ENCODE data around the gene PLA2G2F. TPM values are rescaled to one million over a fixed set of nuclear protein-coding genes. Genes with fewer than 3 reads are reported as not detected.

The PLA2G2F gene
- total and polyA plus RNA-seq, 9 of the 15 experiments (the other 6 are each of a cell fraction or from before 2014, with no cell fraction given), result not detected

DNA sequence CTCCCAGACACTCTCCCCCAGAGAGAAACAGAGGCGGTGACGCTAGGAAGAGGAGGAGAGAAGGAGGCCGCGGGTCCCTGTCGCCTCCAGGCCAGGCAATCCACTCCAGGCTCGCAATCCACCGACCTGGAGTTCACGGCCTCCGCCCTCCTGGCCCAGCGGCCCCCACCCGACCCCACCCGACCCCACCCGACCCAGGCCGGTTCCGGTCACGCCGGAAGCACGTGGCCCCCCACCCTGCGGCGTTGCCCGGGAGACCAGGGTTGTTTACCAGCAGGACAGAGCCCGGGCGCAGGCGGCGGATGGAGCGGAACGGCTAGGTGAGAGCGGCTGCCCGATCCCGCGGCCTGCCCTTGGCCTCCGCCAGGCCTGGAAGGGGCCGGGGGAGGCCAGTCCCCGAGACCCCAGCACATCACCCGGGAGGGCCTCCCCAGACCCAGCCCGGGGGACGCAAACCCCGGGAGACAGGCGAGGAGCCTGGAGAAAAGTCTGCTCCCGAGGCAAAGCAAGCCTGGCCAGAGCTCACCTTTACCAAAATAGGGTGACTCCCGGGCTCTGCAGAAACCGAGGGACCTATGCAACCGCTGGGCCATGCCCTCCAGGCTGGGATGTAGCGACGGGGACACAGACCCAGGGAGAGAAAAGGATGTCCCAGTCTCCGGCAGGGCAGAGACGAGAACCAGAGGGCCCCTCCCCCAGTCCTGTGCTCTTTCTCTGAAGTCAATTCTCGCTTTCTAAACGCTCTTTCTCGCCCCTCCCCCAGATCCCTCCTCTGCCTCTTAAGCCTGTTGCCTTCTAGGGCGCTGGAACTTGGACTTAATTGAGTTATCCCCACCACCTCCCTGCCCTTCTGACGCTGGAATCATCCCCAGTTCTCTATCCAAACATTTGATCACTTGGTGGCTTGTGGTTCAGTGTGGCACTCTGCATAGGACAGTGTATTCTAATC, 47.0 kb downstream of the PLA2G2F start, which contains the start of the genes PLA2G2C and UBXN10 (continued):
- no peak; the same call in none of the 2 replicates for TF ChIP-seq ZNF175 (CRISPR knock-in tag; IDR thresholded peaks at IDR 0.05; ENCODE audit: low read depth)
- no peak; the same call in 1 of the 2 replicates for TF ChIP-seq EP400 (IDR thresholded peaks at IDR 0.05)
- no peak for TF ChIP-seq CCAR2 (IDR thresholded peaks at IDR 0.05; ENCODE audit: low read depth, low read length)
- TF ChIP-seq ARID2 (IDR thresholded peaks at IDR 0.05), result no peak
- no peak for TF ChIP-seq SNRNP70 (optimal IDR thresholded peaks at IDR 0.05; ENCODE audit: low read depth, low read length)
- no peak for TF ChIP-seq JUNB (CRISPR knock-in tag; conservative IDR thresholded peaks at IDR 0.05)
- TF ChIP-seq ZNF551 (CRISPR knock-in tag; IDR thresholded peaks at IDR 0.05), result no peak
- TF ChIP-seq ETS2 (tag; IDR thresholded peaks at IDR 0.05; ENCODE audit: borderline replicate concordance, poor library complexity, severe bottlenecking), result no peak
- TF ChIP-seq HLTF (IDR thresholded peaks at IDR 0.05), result no peak
- no peak for TF ChIP-seq RFX5 (IDR thresholded peaks at IDR 0.05; ENCODE audit: low read depth, low read length)
- TF ChIP-seq SIRT6 (IDR thresholded peaks at IDR 0.05; ENCODE audit: low read depth, low read length), result no peak
- TF ChIP-seq SAFB (IDR thresholded peaks at IDR 0.05; ENCODE audit: borderline replicate concordance, low read depth, low read length), result no peak
- no peak for TF ChIP-seq IRF1 (CRISPR knock-in tag; IDR thresholded peaks at IDR 0.05; ENCODE audit: borderline replicate concordance)
- no peak for TF ChIP-seq ARHGAP35 (IDR thresholded peaks at IDR 0.05; ENCODE audit: partially characterized antibody)
- TF ChIP-seq, protein P1, sequence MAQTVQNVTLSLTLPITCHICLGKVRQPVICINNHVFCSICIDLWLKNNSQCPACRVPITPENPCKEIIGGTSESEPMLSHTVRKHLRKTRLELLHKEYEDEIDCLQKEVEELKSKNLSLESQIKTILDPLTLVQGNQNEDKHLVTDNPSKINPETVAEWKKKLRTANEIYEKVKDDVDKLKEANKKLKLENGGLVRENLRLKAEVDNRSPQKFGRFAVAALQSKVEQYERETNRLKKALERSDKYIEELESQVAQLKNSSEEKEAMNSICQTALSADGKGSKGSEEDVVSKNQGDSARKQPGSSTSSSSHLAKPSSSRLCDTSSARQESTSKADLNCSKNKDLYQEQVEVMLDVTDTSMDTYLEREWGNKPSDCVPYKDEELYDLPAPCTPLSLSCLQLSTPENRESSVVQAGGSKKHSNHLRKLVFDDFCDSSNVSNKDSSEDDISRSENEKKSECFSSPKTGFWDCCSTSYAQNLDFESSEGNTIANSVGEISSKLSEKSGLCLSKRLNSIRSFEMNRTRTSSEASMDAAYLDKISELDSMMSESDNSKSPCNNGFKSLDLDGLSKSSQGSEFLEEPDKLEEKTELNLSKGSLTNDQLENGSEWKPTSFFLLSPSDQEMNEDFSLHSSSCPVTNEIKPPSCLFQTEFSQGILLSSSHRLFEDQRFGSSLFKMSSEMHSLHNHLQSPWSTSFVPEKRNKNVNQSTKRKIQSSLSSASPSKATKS (CRISPR knock-in tag; IDR thresholded peaks at IDR 0.05), result no peak
- 0 out of 2 replicates have a peak, but pooled peaks have one; percentile 16 for TF ChIP-seq GTF2F1 (IDR thresholded peaks at IDR 0.05; ENCODE audit: low read depth, low read length)
- peak; percentile 20; the same call in 1 of the 2 replicates for TF ChIP-seq JUND (IDR thresholded peaks at IDR 0.05; ENCODE audit: borderline replicate concordance, low read depth, low read length)
- TF ChIP-seq JUND (tag; IDR thresholded peaks at IDR 0.05; ENCODE audit: borderline replicate concordance, low read depth, low read length), result no peak; the same call in 2 of the 3 replicates
- TF ChIP-seq MTA3 (IDR thresholded peaks at IDR 0.05; ENCODE audit: borderline replicate concordance), result no peak
- no peak for TF ChIP-seq CREBBP (IDR thresholded peaks at IDR 0.05; ENCODE audit: low read depth, low read length)
- 0 out of 2 replicates have a peak, but pooled peaks have one; percentile 19 for TF ChIP-seq TEAD4 (IDR thresholded peaks at IDR 0.05; ENCODE audit: low read length)
- TF ChIP-seq TEAD4 (CRISPR knock-in tag; IDR thresholded peaks at IDR 0.05; ENCODE audit: borderline replicate concordance), result no peak
- peak; percentile 48; the same call in 1 of the 2 replicates for TF ChIP-seq SRSF3 (IDR thresholded peaks at IDR 0.05; ENCODE audit: insufficient read depth, low read length)
- TF ChIP-seq ZNF830 (CRISPR knock-in tag; IDR thresholded peaks at IDR 0.05), result no peak
- TF ChIP-seq RBM17 (IDR thresholded peaks at IDR 0.05; ENCODE audit: borderline replicate concordance, low read depth, low read length), result no peak
- no peak for TF ChIP-seq MYBL2 (IDR thresholded peaks at IDR 0.05; ENCODE audit: low read depth)
- TF ChIP-seq MYBL2 (CRISPR knock-in tag; IDR thresholded peaks at IDR 0.05; ENCODE audit: borderline replicate concordance), result no peak

All from K562 (cell line).